HFF-Myc (cell line): Measurements from ENCODE around the gene UVRAG.
A peak's percentile ranks its signal among the peaks of the same experiment; 100 is the strongest.

Experiments used
- DNase-seq: peaks from one replicate; pipeline ENCODE4 v3.0.0-alpha.2; 2011; ENCODE audit warnings: low read depth; ENCODE audit errors: extremely low read depth
- H3K4me3 ChIP-seq: replicated peaks from 2 replicates; pipeline ENCODE4 v1.5.1; 2011; ENCODE audit warnings: low read depth, mild to moderate bottlenecking, control low read depth, low read length
- CTCF ChIP-seq: IDR thresholded peaks from 2 replicates; pipeline ENCODE4 v1.5.1; 2012; ENCODE audit warnings: mild to moderate bottlenecking, low read depth, low read length, control low read depth; ENCODE audit errors: missing control alignments

The UVRAG gene

GRCh38 chr11:75800136-75800675 is 14.8 kb upstream of the UVRAG start:
- TF ChIP-seq CTCF = no peak
- DNase-seq = no peak

GRCh38 chr11:75800728-75801361 is 14.2 kb upstream of the UVRAG start:
- no peak overlapping the region for H3K4me3 ChIP-seq
- no peak for DNase-seq
- TF ChIP-seq CTCF = no peak

More at GRCh38 chr11:75800136-75800675, 14.8 kb upstream of the UVRAG start:
- H3K4me3 ChIP-seq = no peak overlapping the region

- TF ChIP-seq CTCF = no peak
- DNase-seq = no peak
- no peak overlapping the region for H3K4me3 ChIP-seq
Measured at GRCh38 chr11:75801362-75802020, 13.5 kb upstream of the UVRAG start.

- no peak for TF ChIP-seq CTCF
- H3K4me3 ChIP-seq = no peak overlapping the region
- DNase-seq = no peak
Measured at GRCh38 chr11:75802021-75802912, 12.7 kb upstream of the UVRAG start.

- DNase-seq = peak; percentile 61
- H3K4me3 ChIP-seq = no peak overlapping the region
- TF ChIP-seq CTCF = peak; percentile 93
Measured at GRCh38 chr11:75802913-75803820, 11.8 kb upstream of the UVRAG start.

GRCh38 chr11:75809111-75809510 is 5.9 kb upstream of the UVRAG start:
- no peak for TF ChIP-seq CTCF
- no peak for DNase-seq
- no peak overlapping the region for H3K4me3 ChIP-seq
